MM.1S (cell line): ENCODE data around the gene BAG1.

Experiments
- DNase-seq: peaks from one replicate; pipeline ENCODE4 v3.0.0-alpha.2; 2015
- H2AFZ ChIP-seq: fragments of 300-600 bp; sonication (generic); 2 replicates; pipeline ENCODE4 v1.6.0; 2016; ENCODE audit warnings: antibody characterized with exemption, low read length
- H3F3A ChIP-seq: fragments of 300-600 bp; sonication (generic); 2 replicates; pipeline ENCODE4 v1.6.1; 2016; ENCODE audit warnings: mild to moderate bottlenecking, antibody characterized with exemption, low read length, moderate library complexity, mixed read lengths; ENCODE audit not compliant: insufficient read depth
- H3K27ac ChIP-seq: fragments of 300-600 bp; sonication (generic); 2 replicates; pipeline ENCODE4 v1.5.1; 2016; ENCODE audit warnings: mild to moderate bottlenecking, low read length
- H3K27me3 ChIP-seq: fragments of 300-600 bp; sonication (generic); replicated peaks from 2 replicates; pipeline ENCODE4 v1.6.0; 2016; ENCODE audit warnings: low read length; ENCODE audit not compliant: insufficient read depth
- H3K36me3 ChIP-seq: fragments of 300-600 bp; sonication (generic); replicated peaks from 2 replicates; pipeline ENCODE4 v1.6.1; 2016; ENCODE audit warnings: mild to moderate bottlenecking, low read length, mixed read lengths; ENCODE audit not compliant: insufficient read depth
- H3K4me1 ChIP-seq: fragments of 300-600 bp; sonication (generic); 2 replicates; pipeline ENCODE4 v1.6.1; 2016; ENCODE audit warnings: low read length, mixed read lengths
- H3K4me2 ChIP-seq: fragments of 300-600 bp; sonication (generic); 2 replicates; pipeline ENCODE4 v1.6.0; 2016; ENCODE audit warnings: low read depth, low read length
- H3K4me3 ChIP-seq: fragments of 300-600 bp; sonication (generic); 2 replicates; pipeline ENCODE4 v1.5.1; 2016; ENCODE audit warnings: low read length, mixed read lengths
- H3K79me2 ChIP-seq: fragments of 300-600 bp; sonication (generic); 2 replicates; pipeline ENCODE4 v1.6.1; 2016; ENCODE audit warnings: mixed run types, low read length, mixed read lengths
- H3K9ac ChIP-seq: fragments of 300-600 bp; sonication (generic); 2 replicates; pipeline ENCODE4 v1.6.1; 2016; ENCODE audit warnings: low read length, mixed read lengths
- H3K9me2 ChIP-seq: fragments of 300-600 bp; sonication (generic); replicated peaks from 2 replicates; pipeline ENCODE4 v1.6.1; 2016; ENCODE audit warnings: mild to moderate bottlenecking, low read length, mixed read lengths; ENCODE audit not compliant: insufficient read depth
- H3K9me3 ChIP-seq: fragments of 300-600 bp; sonication (generic); replicated peaks from 2 replicates; pipeline ENCODE4 v1.6.1; 2016; ENCODE audit warnings: mild to moderate bottlenecking, low read length, mixed read lengths; ENCODE audit not compliant: insufficient read depth
- H4K20me1 ChIP-seq: fragments of 300-600 bp; sonication (generic); 2 replicates; pipeline ENCODE4 v1.6.1; 2016; ENCODE audit warnings: mild to moderate bottlenecking, low read length, moderate library complexity, mixed read lengths; ENCODE audit not compliant: insufficient read depth
- EZH2 ChIP-seq: fragments of 300-600 bp; sonication (generic); optimal IDR thresholded peaks from 2 replicates; pipeline ENCODE3; 2017; ENCODE audit warnings: low read depth, mild to moderate bottlenecking, antibody characterized with exemption, low read length, mixed read lengths
- EZH2phosphoT487 ChIP-seq: fragments of 300-600 bp; sonication (generic); IDR thresholded peaks from 2 replicates; pipeline ENCODE4 v1.6.1; 2018; ENCODE audit warnings: antibody characterized with exemption, low read length
- TF ChIP-seq, protein P1 (sequence below): fragments of 300-600 bp; sonication (generic); IDR thresholded peaks from 2 replicates; pipeline ENCODE4 v1.5.1; 2016; ENCODE audit warnings: antibody characterized with exemption, low read length, mixed read lengths

BAG1 gene

GRCh38 chr9:33249087-33249658, 15.3 kb downstream of the BAG1 start:
- Histone ChIP-seq H3K4me1 (peaks cover 25% of the 10 kb centered on the region), H3K9me3 (no peaks in the 10 kb centered on the region), H3K27ac (peak overlapping the region; percentile 67), H3K9me2 (no peaks in the 10 kb centered on the region), H3K36me3 (peaks cover 4% of the 10 kb centered on the region; the same call in 1 of the 2 replicates), H3K9ac (no peak overlapping the region), H3K4me2 (peak overlapping the region; percentile 49; the same call in 1 of the 2 replicates), H3K79me2 (no peaks in the 10 kb centered on the region), H3F3A (peaks cover 24% of the 10 kb centered on the region), H4K20me1 (no peaks in the 10 kb centered on the region), H3K4me3 (no peak overlapping the region), H2AFZ (no peak overlapping the region), H3K27me3 (no peaks in the 10 kb centered on the region)
- DNase-seq = peak; percentile 76
- TF ChIP-seq EZH2phosphoT487 (no peak), EZH2 (no peak)
- TF ChIP-seq, protein P1, sequence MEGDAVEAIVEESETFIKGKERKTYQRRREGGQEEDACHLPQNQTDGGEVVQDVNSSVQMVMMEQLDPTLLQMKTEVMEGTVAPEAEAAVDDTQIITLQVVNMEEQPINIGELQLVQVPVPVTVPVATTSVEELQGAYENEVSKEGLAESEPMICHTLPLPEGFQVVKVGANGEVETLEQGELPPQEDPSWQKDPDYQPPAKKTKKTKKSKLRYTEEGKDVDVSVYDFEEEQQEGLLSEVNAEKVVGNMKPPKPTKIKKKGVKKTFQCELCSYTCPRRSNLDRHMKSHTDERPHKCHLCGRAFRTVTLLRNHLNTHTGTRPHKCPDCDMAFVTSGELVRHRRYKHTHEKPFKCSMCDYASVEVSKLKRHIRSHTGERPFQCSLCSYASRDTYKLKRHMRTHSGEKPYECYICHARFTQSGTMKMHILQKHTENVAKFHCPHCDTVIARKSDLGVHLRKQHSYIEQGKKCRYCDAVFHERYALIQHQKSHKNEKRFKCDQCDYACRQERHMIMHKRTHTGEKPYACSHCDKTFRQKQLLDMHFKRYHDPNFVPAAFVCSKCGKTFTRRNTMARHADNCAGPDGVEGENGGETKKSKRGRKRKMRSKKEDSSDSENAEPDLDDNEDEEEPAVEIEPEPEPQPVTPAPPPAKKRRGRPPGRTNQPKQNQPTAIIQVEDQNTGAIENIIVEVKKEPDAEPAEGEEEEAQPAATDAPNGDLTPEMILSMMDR = peak; percentile 14; the same call in 1 of the 2 replicates

GRCh38 chr9:33248606-33249005, 15.9 kb downstream of the BAG1 start:
- Histone ChIP-seq H3K79me2 (no peaks in the 10 kb centered on the region), H2AFZ (no peak overlapping the region), H3K36me3 (peaks cover 4% of the 10 kb centered on the region; the same call in 1 of the 2 replicates), H3F3A (peaks cover 24% of the 10 kb centered on the region), H3K9me3 (no peaks in the 10 kb centered on the region), H3K27ac (peak overlapping the region; percentile 67; the same call in 1 of the 2 replicates), H4K20me1 (no peaks in the 10 kb centered on the region), H3K4me3 (no peak overlapping the region), H3K27me3 (no peaks in the 10 kb centered on the region), H3K9me2 (no peaks in the 10 kb centered on the region), H3K4me1 (peaks cover 25% of the 10 kb centered on the region), H3K9ac (no peak overlapping the region), H3K4me2 (peak overlapping the region; percentile 49; the same call in 1 of the 2 replicates)
- DNase-seq = no peak
- TF ChIP-seq, protein P1 = no peak
- TF ChIP-seq EZH2phosphoT487 (no peak), EZH2 (no peak)

DNA sequence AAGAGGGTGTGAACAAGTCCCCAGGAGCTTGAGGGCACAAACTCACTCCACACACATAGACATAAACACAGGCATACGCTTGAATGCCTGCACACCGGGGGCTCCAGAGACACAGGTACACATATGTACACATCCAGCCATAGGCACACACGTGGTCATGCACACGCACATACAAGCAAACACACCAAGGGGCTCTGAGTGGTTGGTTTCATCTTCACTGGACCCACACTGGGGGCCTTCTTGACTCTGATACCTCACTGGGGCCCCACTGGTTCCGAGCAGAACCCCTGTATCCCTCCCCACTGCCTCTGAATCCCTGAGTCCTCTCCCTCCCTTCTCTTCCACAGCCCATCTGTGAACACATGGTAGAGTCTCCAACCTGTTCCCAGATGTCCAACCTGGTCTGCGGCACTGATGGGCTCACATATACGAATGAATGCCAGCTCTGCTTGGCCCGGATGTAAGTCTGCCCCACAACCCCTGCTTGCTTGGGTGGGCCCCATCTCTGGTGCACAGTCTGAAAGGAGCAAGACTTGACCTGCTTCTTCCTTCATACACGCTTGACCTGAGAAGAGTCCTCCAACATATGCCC, 18.1 kb downstream of the BAG1 start:
- no peaks in the 10 kb centered on the region for H3K79me2 ChIP-seq
- H3K9me2 ChIP-seq = no peaks in the 10 kb centered on the region
- no peak overlapping the region for H2AFZ ChIP-seq
- H3F3A ChIP-seq = peaks cover 24% of the 10 kb centered on the region
- no peak overlapping the region for H3K4me3 ChIP-seq
- no peaks in the 10 kb centered on the region for H3K9me3 ChIP-seq
- no peak overlapping the region for H3K9ac ChIP-seq
- H3K36me3 ChIP-seq = no peaks in the 10 kb centered on the region
- no peak for DNase-seq
- H4K20me1 ChIP-seq = no peaks in the 10 kb centered on the region
- H3K4me1 ChIP-seq = peaks cover 25% of the 10 kb centered on the region
- H3K27me3 ChIP-seq = no peaks in the 10 kb centered on the region
- no peak for TF ChIP-seq EZH2phosphoT487
- no peak for TF ChIP-seq EZH2
- TF ChIP-seq, protein P1 = no peak
- no peak overlapping the region for H3K27ac ChIP-seq
- H3K4me2 ChIP-seq = no peak overlapping the region
